OCI-LY1 (cell line): ENCODE data around the gene CDH22.

Source experiments
- CTCF ChIP-seq: fragments of 200-600 bp; sonication (generic), shearing (Covaris generic); IDR thresholded peaks from 2 replicates; pipeline ENCODE4 v1.5.1; 2017; ENCODE audit warnings: mild to moderate bottlenecking, antibody characterized with exemption, low read length, moderate library complexity, mixed read lengths
- EZH2 ChIP-seq: fragments of 200-600 bp; sonication (generic), shearing (Covaris generic); IDR thresholded peaks from 2 replicates; pipeline ENCODE4 v1.8.0; 2017; ENCODE audit warnings: borderline replicate concordance, mixed run types, mild to moderate bottlenecking, antibody characterized with exemption, low read length, moderate library complexity, mixed read lengths

- TF ChIP-seq CTCF (no peak), EZH2 (no peak)
Observed at GRCh38 chr20:46352370-46352938, 44.2 kb upstream of the CDH22 start.
